Measurements from ENCODE around the gene TES.
A peak's percentile ranks its signal among the peaks of the same experiment; 100 is the strongest.

The TES gene

GRCh38 chr7:116231543-116231942 lies 21.2 kb downstream of the TES start:
- Histone ChIP-seq H3K4me1 (ENCODE audit: control insufficient read depth, insufficient read depth, low read length, unreplicated experiment) (peaks cover 63% of the 10 kb centered on the region), H2AFZ (ENCODE audit: low read length, unreplicated experiment) (no peak overlapping the region), H3K79me2 (ENCODE audit: control insufficient read depth, insufficient read depth, low read length, unreplicated experiment) (peaks cover 9% of the 10 kb centered on the region), H3K4me3 (ENCODE audit: low read depth, low read length) (no peak overlapping the region), H3K27ac (ENCODE audit: low read depth, low read length) (peak overlapping the region; percentile 85), H3K36me3 (ENCODE audit: insufficient read depth, low read length) (no peaks in the 10 kb centered on the region), H3K27me3 (ENCODE audit: insufficient read depth, low read length) (no peaks in the 10 kb centered on the region)

DNA sequence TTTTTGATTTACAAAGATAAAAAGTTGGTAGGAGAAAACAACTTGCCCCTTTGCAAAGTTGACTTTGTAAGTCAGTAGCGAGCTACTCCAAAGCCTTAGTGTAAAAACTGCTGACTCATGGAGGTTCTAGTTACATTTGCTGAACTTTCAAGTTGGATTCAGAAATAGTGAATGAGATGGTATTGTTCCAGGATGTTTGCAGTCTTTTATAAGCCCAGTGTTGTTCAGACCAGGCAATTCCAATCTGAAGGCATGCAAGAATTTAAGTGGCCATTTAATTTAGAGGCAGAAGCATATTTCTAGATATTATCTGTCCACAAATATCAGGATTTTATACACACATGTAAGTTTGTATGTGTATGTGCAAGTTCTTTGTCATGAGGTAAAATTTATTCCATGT lies 21.6 kb downstream of the TES start:
- no peaks in the 10 kb centered on the region for H3K27me3 ChIP-seq (ENCODE audit: insufficient read depth, low read length)
- no peaks in the 10 kb centered on the region for H3K36me3 ChIP-seq (ENCODE audit: insufficient read depth, low read length)
- peaks cover 61% of the 10 kb centered on the region for H3K4me1 ChIP-seq (ENCODE audit: control insufficient read depth, insufficient read depth, low read length, unreplicated experiment)
- H3K4me3 ChIP-seq (ENCODE audit: low read depth, low read length) = no peak overlapping the region
- peaks cover 9% of the 10 kb centered on the region for H3K79me2 ChIP-seq (ENCODE audit: control insufficient read depth, insufficient read depth, low read length, unreplicated experiment)
- no peak overlapping the region for H2AFZ ChIP-seq (ENCODE audit: low read length, unreplicated experiment)
- H3K27ac ChIP-seq (ENCODE audit: low read depth, low read length) = peak overlapping the region; percentile 85

GRCh38 chr7:116232350-116232749 lies 22.0 kb downstream of the TES start:
- Histone ChIP-seq H3K27ac (ENCODE audit: low read depth, low read length) (peak overlapping the region; percentile 85), H3K4me3 (ENCODE audit: low read depth, low read length) (no peak overlapping the region), H3K79me2 (ENCODE audit: control insufficient read depth, insufficient read depth, low read length, unreplicated experiment) (peaks cover 9% of the 10 kb centered on the region), H2AFZ (ENCODE audit: low read length, unreplicated experiment) (peak overlapping the region; percentile 27), H3K27me3 (ENCODE audit: insufficient read depth, low read length) (no peaks in the 10 kb centered on the region), H3K4me1 (ENCODE audit: control insufficient read depth, insufficient read depth, low read length, unreplicated experiment) (peaks cover 58% of the 10 kb centered on the region), H3K36me3 (ENCODE audit: insufficient read depth, low read length) (no peaks in the 10 kb centered on the region)

DNA sequence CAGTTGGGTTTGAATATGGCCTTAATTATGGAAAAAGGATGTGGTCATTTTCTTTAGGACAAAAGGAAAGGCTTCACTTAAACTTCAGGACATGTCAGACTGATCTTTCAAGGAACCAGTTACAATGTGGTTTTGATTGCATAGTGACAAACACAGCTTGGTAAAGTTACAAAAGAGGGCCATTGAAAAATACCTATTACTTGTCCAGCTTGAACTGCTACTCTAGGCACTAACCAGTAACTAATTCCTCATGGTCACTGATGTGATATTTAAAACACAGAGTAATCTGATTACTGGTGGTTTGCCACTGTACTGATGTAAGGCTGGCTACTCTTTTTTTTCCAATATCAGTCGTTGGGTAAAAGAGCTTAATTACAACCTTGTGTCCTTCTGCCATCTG lies 22.6 kb downstream of the TES start:
- Histone ChIP-seq H3K27ac (ENCODE audit: low read depth, low read length) (peak overlapping the region; percentile 85), H3K36me3 (ENCODE audit: insufficient read depth, low read length) (no peaks in the 10 kb centered on the region), H3K4me3 (ENCODE audit: low read depth, low read length) (no peak overlapping the region), H3K4me1 (ENCODE audit: control insufficient read depth, insufficient read depth, low read length, unreplicated experiment) (peaks cover 53% of the 10 kb centered on the region), H3K27me3 (ENCODE audit: insufficient read depth, low read length) (no peaks in the 10 kb centered on the region), H3K79me2 (ENCODE audit: control insufficient read depth, insufficient read depth, low read length, unreplicated experiment) (peaks cover 9% of the 10 kb centered on the region), H2AFZ (ENCODE audit: low read length, unreplicated experiment) (peak overlapping the region; percentile 27)

DNA sequence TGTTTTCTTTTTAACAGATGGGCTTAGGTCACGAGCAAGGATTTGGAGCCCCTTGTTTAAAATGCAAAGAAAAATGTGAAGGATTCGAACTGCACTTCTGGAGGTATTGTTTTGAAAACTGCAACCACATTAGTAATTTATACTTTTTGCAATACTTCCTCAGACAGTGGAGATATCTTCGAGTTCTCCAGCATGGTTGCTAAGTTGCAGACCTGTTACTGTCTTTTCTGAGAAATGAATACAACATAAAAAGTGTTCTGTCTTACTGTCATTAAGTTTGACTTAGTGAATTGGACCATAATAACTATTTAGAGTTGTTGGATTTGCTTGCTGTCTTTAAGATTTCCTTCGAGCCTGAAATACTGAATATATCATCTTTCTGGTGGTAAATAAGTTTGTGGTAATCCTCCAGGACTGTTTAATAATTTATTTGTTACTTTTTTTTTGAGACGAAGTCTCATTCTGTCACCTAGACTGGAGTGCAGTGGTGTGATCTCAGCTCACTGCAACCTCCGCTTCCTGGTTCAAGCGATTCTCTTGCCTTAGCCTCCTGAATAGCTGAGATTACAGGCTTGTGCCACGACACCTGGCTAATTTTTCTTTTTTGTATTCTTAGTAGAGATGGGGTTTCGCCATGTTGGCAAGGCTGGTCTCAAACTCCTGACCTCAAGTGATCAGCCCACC lies 24.3 kb downstream of the TES start:
- no peak overlapping the region for H3K27ac ChIP-seq (ENCODE audit: low read depth, low read length)
- no peak overlapping the region for H2AFZ ChIP-seq (ENCODE audit: low read length, unreplicated experiment)
- H3K4me3 ChIP-seq (ENCODE audit: low read depth, low read length) = no peak overlapping the region
- H3K4me1 ChIP-seq (ENCODE audit: control insufficient read depth, insufficient read depth, low read length, unreplicated experiment) = peaks cover 37% of the 10 kb centered on the region
- no peaks in the 10 kb centered on the region for H3K27me3 ChIP-seq (ENCODE audit: insufficient read depth, low read length)
- H3K79me2 ChIP-seq (ENCODE audit: control insufficient read depth, insufficient read depth, low read length, unreplicated experiment) = peaks cover 4% of the 10 kb centered on the region
- no peaks in the 10 kb centered on the region for H3K36me3 ChIP-seq (ENCODE audit: insufficient read depth, low read length)

DNA sequence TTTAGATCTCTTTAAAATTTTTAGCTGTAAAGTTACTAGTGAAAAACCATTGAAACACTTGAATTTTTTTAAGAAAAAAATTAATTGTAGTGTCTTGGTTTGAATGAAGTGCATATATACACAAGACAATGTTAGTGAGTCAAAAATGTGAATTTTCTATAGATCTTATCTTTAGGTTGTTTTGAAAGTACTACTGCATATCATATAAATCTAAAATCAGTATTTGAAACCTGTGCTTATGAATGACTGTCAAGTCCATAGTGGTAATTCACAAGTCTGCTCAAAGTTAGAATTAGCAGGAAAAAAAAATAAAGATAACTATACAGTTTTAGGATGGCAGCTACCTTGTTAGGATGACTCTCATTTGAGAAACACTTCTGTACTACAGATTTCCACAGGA lies 25.0 kb downstream of the TES start:
- Histone ChIP-seq H3K27ac (ENCODE audit: low read depth, low read length) (no peak overlapping the region), H3K4me1 (ENCODE audit: control insufficient read depth, insufficient read depth, low read length, unreplicated experiment) (peaks cover 30% of the 10 kb centered on the region), H3K27me3 (ENCODE audit: insufficient read depth, low read length) (no peaks in the 10 kb centered on the region), H3K36me3 (ENCODE audit: insufficient read depth, low read length) (no peaks in the 10 kb centered on the region), H2AFZ (ENCODE audit: low read length, unreplicated experiment) (no peak overlapping the region), H3K4me3 (ENCODE audit: low read depth, low read length) (no peak overlapping the region), H3K79me2 (ENCODE audit: control insufficient read depth, insufficient read depth, low read length, unreplicated experiment) (peaks cover 4% of the 10 kb centered on the region)

- no peaks in the 10 kb centered on the region for H3K36me3 ChIP-seq (ENCODE audit: insufficient read depth, low read length)
- no peak overlapping the region for H2AFZ ChIP-seq (ENCODE audit: low read length, unreplicated experiment)
- H3K27me3 ChIP-seq (ENCODE audit: insufficient read depth, low read length) = no peaks in the 10 kb centered on the region
- peaks cover 4% of the 10 kb centered on the region for H3K79me2 ChIP-seq (ENCODE audit: control insufficient read depth, insufficient read depth, low read length, unreplicated experiment)
- peaks cover 22% of the 10 kb centered on the region for H3K4me1 ChIP-seq (ENCODE audit: control insufficient read depth, insufficient read depth, low read length, unreplicated experiment)
- no peak overlapping the region for H3K27ac ChIP-seq (ENCODE audit: low read depth, low read length)
- no peak overlapping the region for H3K4me3 ChIP-seq (ENCODE audit: low read depth, low read length)
These were observed 25.8 kb downstream of the TES start for GRCh38 chr7:116236020-116236630.

DNA sequence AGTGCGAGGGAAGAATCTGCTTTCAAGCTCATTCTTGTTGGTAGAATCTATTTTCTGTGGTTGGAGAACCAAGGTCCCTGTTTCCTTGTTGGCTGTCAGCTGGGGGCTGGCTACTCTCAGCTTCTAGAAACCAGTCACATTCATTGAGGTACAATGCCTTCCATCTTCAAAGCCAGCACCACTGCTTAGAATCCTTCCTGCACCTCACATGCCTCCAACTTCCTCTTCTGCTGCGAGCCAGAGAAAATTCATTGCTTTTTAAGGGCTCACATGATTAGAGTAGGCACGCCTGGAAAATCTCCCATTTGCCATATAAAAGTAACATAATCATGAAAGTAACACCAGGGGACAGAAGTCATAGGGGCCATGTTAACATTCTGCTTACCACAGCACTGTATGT lies 28.7 kb downstream of the TES start:
- no peak overlapping the region for H3K4me3 ChIP-seq (ENCODE audit: low read depth, low read length)
- no peaks in the 10 kb centered on the region for H3K36me3 ChIP-seq (ENCODE audit: insufficient read depth, low read length)
- no peaks in the 10 kb centered on the region for H3K79me2 ChIP-seq (ENCODE audit: control insufficient read depth, insufficient read depth, low read length, unreplicated experiment)
- no peaks in the 10 kb centered on the region for H3K27me3 ChIP-seq (ENCODE audit: insufficient read depth, low read length)
- H2AFZ ChIP-seq (ENCODE audit: low read length, unreplicated experiment) = no peak overlapping the region
- no peak overlapping the region for H3K27ac ChIP-seq (ENCODE audit: low read depth, low read length)
- no peaks in the 10 kb centered on the region for H3K4me1 ChIP-seq (ENCODE audit: control insufficient read depth, insufficient read depth, low read length, unreplicated experiment)

GRCh38 chr7:116239434-116239833 lies 29.1 kb downstream of the TES start:
- Histone ChIP-seq H2AFZ (ENCODE audit: low read length, unreplicated experiment) (no peak overlapping the region), H3K4me1 (ENCODE audit: control insufficient read depth, insufficient read depth, low read length, unreplicated experiment) (no peaks in the 10 kb centered on the region), H3K27ac (ENCODE audit: low read depth, low read length) (no peak overlapping the region), H3K4me3 (ENCODE audit: low read depth, low read length) (no peak overlapping the region), H3K79me2 (ENCODE audit: control insufficient read depth, insufficient read depth, low read length, unreplicated experiment) (no peaks in the 10 kb centered on the region), H3K27me3 (ENCODE audit: insufficient read depth, low read length) (no peaks in the 10 kb centered on the region), H3K36me3 (ENCODE audit: insufficient read depth, low read length) (no peaks in the 10 kb centered on the region)

DNA sequence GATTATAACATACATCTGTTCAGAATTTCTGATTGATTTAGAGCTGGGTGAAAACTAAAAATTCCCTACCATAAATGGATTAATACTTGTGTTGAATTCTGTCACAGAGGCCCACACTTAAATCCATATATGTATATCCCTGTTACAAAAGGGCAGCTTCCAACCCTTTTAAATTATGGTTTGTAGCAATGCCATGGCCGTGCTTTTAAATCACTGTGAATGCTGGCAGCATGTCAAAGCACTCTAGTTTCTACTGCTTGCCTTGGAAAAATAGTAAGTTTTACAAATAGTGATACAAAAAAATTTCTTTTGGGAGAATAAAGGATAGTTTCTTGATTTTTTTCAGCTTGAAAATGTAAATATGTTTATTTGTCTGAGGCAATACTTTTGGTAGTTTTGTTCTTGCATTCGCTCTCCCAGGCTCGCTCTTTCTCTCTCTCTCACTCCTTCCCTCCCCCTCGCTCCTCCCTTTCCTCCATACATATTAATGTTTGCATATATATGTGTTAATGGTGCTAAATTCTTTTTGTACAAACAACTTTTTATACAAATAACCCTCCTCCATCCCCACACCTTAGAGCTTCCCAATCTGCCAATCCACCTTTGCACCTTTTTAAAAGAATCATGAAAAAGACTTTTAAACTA lies 29.8 kb downstream of the TES start:
- Histone ChIP-seq H3K27ac (ENCODE audit: low read depth, low read length) (no peak overlapping the region), H3K4me1 (ENCODE audit: control insufficient read depth, insufficient read depth, low read length, unreplicated experiment) (no peaks in the 10 kb centered on the region), H3K36me3 (ENCODE audit: insufficient read depth, low read length) (no peaks in the 10 kb centered on the region), H3K4me3 (ENCODE audit: low read depth, low read length) (no peak overlapping the region), H3K79me2 (ENCODE audit: control insufficient read depth, insufficient read depth, low read length, unreplicated experiment) (no peaks in the 10 kb centered on the region), H3K27me3 (ENCODE audit: insufficient read depth, low read length) (no peaks in the 10 kb centered on the region), H2AFZ (ENCODE audit: low read length, unreplicated experiment) (no peak overlapping the region)

GRCh38 chr7:116241291-116241690 lies 31.0 kb downstream of the TES start:
- no peaks in the 10 kb centered on the region for H3K79me2 ChIP-seq (ENCODE audit: control insufficient read depth, insufficient read depth, low read length, unreplicated experiment)
- no peaks in the 10 kb centered on the region for H3K36me3 ChIP-seq (ENCODE audit: insufficient read depth, low read length)
- H3K4me1 ChIP-seq (ENCODE audit: control insufficient read depth, insufficient read depth, low read length, unreplicated experiment) = no peaks in the 10 kb centered on the region
- H3K27ac ChIP-seq (ENCODE audit: low read depth, low read length) = no peak overlapping the region
- no peak overlapping the region for H2AFZ ChIP-seq (ENCODE audit: low read length, unreplicated experiment)
- no peaks in the 10 kb centered on the region for H3K27me3 ChIP-seq (ENCODE audit: insufficient read depth, low read length)
- H3K4me3 ChIP-seq (ENCODE audit: low read depth, low read length) = no peak overlapping the region

Data from ACC112 (cell line).